Neutrophil (primary cell): ENCODE results near the gene USH2A.

ENCODE experiments used
- H3K27ac ChIP-seq: fragments of 200-600 bp; sonication (generic); 2 replicates; pipeline ENCODE4 v1.5.1; 2016; ENCODE audit warnings: mild to moderate bottlenecking, moderate library complexity
- H3K27me3 ChIP-seq: fragments of 200-600 bp; sonication (generic); 2 replicates; pipeline ENCODE4 v1.6.0; 2016; ENCODE audit warnings: mild to moderate bottlenecking
- H3K36me3 ChIP-seq: fragments of 200-600 bp; sonication (generic); 2 replicates; pipeline ENCODE4 v1.5.1; 2017
- H3K4me1 ChIP-seq, 2 experiments: fragments of 200-600 bp in 1 of 2; sonication (generic) in 1 of 2; 1 replicate in 1 of 2; 2 replicates in 1 of 2; pipeline versions ENCODE4 v1.5.1 to v1.6.1; 2013 to 2016; ENCODE audit warnings: low read depth in 1 of 2, low read length in 1 of 2, mild to moderate bottlenecking in 1 of 2, moderate library complexity in 1 of 2; ENCODE audit not compliant: control insufficient read depth in 1 of 2, insufficient read depth in 1 of 2
- H3K4me3 ChIP-seq, 2 experiments: fragments of 200-600 bp in 1 of 2; sonication (generic) in 1 of 2; 1 replicate in 1 of 2; 2 replicates in 1 of 2; pipeline ENCODE4 v1.5.1; 2013 to 2016; ENCODE audit warnings: low read depth in 1 of 2, low read length in 1 of 2, mild to moderate bottlenecking in 1 of 2, moderate library complexity in 1 of 2
- H3K9me3 ChIP-seq: fragments of 200-600 bp; sonication (generic); 2 replicates; pipeline ENCODE4 v1.5.1; 2016
- TF ChIP-seq, protein P1 (sequence below): fragments of 200-600 bp; sonication (generic); IDR thresholded peaks from 2 replicates; pipeline ENCODE4 v1.5.1; 2016; ENCODE audit warnings: antibody characterized with exemption

USH2A gene

DNA sequence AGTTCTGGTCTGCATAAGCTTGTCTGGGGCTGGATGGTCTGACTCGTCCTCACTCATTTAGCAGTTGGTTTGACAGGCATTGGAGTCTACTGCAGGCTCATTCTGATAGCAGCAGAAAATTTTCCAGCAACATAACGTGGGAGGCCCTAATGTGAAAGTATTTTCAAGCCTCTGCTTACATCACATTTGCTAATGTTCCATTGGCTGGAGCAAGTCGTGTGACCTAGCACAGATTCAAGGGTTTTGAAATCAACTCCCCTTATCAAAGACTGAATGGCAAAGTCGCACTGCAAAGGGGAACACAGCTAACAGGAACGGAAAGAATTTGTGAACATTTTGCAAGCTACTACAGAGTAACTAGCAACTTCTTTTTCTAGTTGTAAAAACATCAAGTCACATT is 2.3 kb upstream of the USH2A start:
- Histone ChIP-seq H3K27me3 (no peaks in the 10 kb centered on the region), H3K36me3 (no peaks in the 10 kb centered on the region), H3K4me1 (no peaks in the 10 kb centered on the region), H3K9me3 (no peaks in the 10 kb centered on the region), H3K4me3 (no peak overlapping the region), H3K27ac (no peak overlapping the region)
- TF ChIP-seq, protein P1, sequence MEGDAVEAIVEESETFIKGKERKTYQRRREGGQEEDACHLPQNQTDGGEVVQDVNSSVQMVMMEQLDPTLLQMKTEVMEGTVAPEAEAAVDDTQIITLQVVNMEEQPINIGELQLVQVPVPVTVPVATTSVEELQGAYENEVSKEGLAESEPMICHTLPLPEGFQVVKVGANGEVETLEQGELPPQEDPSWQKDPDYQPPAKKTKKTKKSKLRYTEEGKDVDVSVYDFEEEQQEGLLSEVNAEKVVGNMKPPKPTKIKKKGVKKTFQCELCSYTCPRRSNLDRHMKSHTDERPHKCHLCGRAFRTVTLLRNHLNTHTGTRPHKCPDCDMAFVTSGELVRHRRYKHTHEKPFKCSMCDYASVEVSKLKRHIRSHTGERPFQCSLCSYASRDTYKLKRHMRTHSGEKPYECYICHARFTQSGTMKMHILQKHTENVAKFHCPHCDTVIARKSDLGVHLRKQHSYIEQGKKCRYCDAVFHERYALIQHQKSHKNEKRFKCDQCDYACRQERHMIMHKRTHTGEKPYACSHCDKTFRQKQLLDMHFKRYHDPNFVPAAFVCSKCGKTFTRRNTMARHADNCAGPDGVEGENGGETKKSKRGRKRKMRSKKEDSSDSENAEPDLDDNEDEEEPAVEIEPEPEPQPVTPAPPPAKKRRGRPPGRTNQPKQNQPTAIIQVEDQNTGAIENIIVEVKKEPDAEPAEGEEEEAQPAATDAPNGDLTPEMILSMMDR, result no peak

DNA sequence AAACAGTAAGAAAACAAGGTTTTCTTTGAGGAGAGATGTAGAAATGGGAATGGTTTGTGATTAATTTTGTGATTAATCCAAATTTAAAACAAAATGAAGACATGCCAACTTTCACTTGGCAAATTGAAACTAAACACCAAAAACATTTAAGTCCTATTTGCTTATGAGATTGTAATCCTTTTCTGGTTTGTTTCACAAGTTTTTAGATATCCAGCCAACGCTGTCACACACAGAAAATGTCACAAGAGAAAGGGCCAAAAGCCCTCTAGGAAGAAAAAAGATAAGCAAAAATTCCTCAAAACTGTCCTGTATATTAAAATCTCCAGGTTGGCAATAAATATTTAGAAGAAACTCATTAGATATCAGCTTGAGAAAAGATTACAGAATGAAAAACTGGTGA is 2.5 kb downstream of the USH2A start:
- H3K4me1 ChIP-seq, result no peaks in the 10 kb centered on the region
- H3K9me3 ChIP-seq, result no peaks in the 10 kb centered on the region
- H3K27ac ChIP-seq, result no peak overlapping the region
- no peaks in the 10 kb centered on the region for H3K27me3 ChIP-seq
- TF ChIP-seq, protein P1, result no peak
- no peaks in the 10 kb centered on the region for H3K36me3 ChIP-seq
- no peak overlapping the region for H3K4me3 ChIP-seq

DNA sequence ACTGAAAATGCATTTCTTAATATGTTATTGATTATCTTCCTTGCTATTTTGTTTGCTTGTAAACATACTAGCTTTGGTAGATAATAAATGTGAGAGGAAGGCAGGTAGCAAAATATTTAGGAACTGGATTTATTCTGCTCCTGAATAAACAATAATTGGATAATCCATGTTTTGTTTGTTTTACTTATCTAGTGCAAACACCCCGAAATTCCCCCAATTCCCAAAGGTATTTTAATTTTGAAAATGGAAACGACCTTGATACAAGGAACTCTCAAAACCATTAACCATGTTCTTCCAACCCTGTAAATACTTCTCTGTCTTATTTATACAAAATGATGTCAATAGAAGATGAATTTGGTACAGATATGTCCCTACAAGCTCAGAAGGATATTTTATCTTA is 3.0 kb downstream of the USH2A start:
- Histone ChIP-seq H3K36me3 (no peaks in the 10 kb centered on the region), H3K9me3 (no peaks in the 10 kb centered on the region), H3K27me3 (no peaks in the 10 kb centered on the region), H3K4me3 (no peak overlapping the region), H3K4me1 (no peaks in the 10 kb centered on the region), H3K27ac (no peak overlapping the region)
- TF ChIP-seq, protein P1, result no peak

DNA sequence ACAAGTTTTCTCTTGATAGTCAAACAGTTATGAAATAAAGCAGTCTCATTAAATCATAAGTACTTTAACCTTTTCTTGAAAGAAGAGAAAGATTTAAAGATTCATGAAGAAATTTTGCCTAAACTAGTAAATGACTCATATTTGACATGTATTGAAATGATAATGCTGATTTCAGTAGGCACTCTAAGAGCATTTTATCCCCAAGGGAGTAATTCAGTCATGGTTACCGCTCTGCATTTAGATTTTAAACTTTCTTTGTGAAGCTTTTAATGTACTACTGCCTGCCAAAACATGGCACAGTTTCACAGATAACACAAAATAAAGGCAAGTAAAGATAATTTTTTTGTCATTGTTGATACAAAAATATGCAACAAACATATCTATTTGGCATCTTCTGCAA is 6.8 kb downstream of the USH2A start:
- no peak overlapping the region for H3K4me3 ChIP-seq
- no peak overlapping the region for H3K27ac ChIP-seq
- no peaks in the 10 kb centered on the region for H3K4me1 ChIP-seq
- H3K27me3 ChIP-seq, result no peaks in the 10 kb centered on the region
- TF ChIP-seq, protein P1, result no peak
- H3K9me3 ChIP-seq, result no peaks in the 10 kb centered on the region
- H3K36me3 ChIP-seq, result no peaks in the 10 kb centered on the region

DNA sequence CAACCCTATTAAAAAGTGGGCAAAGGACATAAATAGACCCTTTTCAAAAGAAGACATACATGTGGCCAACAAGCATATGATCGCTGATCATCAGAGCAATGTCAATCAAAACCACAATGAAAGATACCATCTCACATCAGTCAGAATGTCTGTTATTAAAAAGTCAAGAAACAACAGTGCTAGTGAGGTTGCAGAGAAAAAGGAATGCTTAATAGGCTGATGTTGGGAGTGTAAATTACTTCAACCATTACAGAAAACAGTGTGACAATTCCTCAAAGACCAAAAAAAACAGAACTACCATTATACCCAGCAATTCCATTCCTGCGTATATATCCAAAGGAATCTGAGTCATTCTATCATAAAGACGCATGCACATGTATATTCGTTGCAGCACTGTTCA is 13.2 kb downstream of the USH2A start:
- Histone ChIP-seq H3K36me3 (no peaks in the 10 kb centered on the region), H3K9me3 (no peaks in the 10 kb centered on the region), H3K27ac (no peak overlapping the region), H3K27me3 (no peaks in the 10 kb centered on the region), H3K4me3 (no peak overlapping the region), H3K4me1 (no peaks in the 10 kb centered on the region)
- TF ChIP-seq, protein P1, result no peak

DNA sequence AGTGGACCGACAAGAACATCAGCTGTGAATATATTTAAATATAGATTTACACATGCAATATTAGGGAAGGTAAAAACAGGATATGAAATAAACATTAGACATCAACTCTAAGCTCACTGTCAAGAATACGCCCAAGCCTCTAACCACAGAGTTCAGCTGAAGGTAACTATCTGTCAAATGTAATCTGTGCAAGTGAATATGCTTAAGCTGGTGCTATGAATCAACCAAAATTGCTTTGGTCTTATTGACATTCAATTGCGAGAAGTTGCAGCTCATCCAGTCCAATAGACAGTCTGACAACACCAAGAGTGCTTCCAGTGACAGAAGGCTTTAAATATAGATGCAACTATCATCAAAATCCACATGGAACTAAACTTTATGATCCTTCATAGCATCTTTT is 32.3 kb downstream of the USH2A start:
- H3K36me3 ChIP-seq, result no peaks in the 10 kb centered on the region

More for the DNA sequence above, 32.3 kb downstream of the USH2A start:
- Histone ChIP-seq H3K4me1 (no peaks in the 10 kb centered on the region), H3K27me3 (no peaks in the 10 kb centered on the region), H3K9me3 (no peaks in the 10 kb centered on the region), H3K4me3 (no peak overlapping the region), H3K27ac (no peak overlapping the region)
- TF ChIP-seq, protein P1, result no peak
